ENCODE results near the gene ATP6AP2. TPM values are rescaled to one million over a fixed set of nuclear protein-coding genes. Genes with fewer than 3 reads are reported as not detected.
A peak's percentile ranks its signal among the peaks of the same experiment; 100 is the strongest.

The ATP6AP2 gene
- total and polyA plus RNA-seq, 2 of the 8 experiments (the other 6 are each of a cell fraction or from before 2014, with no cell fraction given) = 66.0 to 86.2 TPM

DNA sequence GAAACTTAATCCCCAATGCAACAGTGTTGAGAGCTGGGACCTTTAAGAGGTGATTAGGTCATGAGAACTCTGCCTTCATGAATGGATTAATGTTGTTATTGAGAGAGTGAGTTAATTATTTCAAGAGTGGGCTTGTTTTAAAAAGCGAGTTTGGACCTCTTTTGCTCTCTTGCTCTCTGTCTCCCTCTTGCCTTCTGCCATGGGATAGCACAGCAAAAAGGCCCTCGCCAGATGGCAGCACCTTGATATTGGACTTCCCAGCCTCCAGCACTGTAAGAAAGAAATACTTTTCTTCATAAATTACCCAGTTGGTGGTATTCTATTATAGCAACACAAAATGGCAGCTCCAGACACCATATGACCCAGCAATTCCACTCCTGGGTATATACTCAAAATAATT lies 7.0 kb upstream of the ATP6AP2 start:
- no peak overlapping the region for H3K27ac ChIP-seq (ENCODE audit: low read depth, low read length)
- FAIRE-seq (no peak), DNase-seq (ENCODE audit: low read depth in 1 of 2, low spot score in 2 of 2) (peak; percentile 1 to 46)
- CTCF ChIA-PET (ENCODE audit: partially characterized antibody) = interaction anchor here (0.7 to 1.9 kb wide), 6 partner anchors 9 to 1930 kb away, joined by 3 to 7 read pairs (median 4); no protein-coding TSS in a partner anchor
- H3K4me2 ChIP-seq (ENCODE audit: insufficient read depth in 1 of 2, low read depth in 2 of 2, low read length in 2 of 2) = no peak overlapping the region
- no peak overlapping the region for H3K9ac ChIP-seq (replicated peaks in 1 of 4; ENCODE audit: extremely low read depth in 1 of 4, low read depth in 3 of 4, low read length in 3 of 4)
- 35% methylated on average over 2 of the region's 2 CpGs; no CpG with 5 or more reads in 1 of the 2 experiments for WGBS, 2 experiments (ENCODE audit: extremely low coverage in 1 of 2, insufficient coverage in 1 of 2, insufficient read length in 1 of 2, insufficient replicate concordance in 2 of 2, low coverage in 1 of 2, low lambda C conversion rate in 2 of 2, missing lambda C conversion rate in 1 of 2)
- no peak overlapping the region for H2BK15ac ChIP-seq (ENCODE audit: low read length)
- no peak overlapping the region for H2AK5ac ChIP-seq (ENCODE audit: low read depth, low read length)
- H3K23ac ChIP-seq (ENCODE audit: insufficient read length) = no peak overlapping the region
- H2BK5ac ChIP-seq (ENCODE audit: low read depth, low read length) = no peak overlapping the region
- POLR2A ChIA-PET (ENCODE audit: partially characterized antibody) = no interaction called here
- no peaks in the 10 kb centered on the region for H3K4me1 ChIP-seq (replicated peaks in 1 of 4; ENCODE audit: control insufficient read depth in 3 of 4, insufficient read depth in 4 of 4, low read length in 3 of 4)
- H3K18ac ChIP-seq (ENCODE audit: extremely low read depth, low read length) = no peak overlapping the region
- H2AFZ ChIP-seq (ENCODE audit: low read length) = no peak overlapping the region
- H4K91ac ChIP-seq (replicated peaks; ENCODE audit: insufficient read length, low read length) = no peak overlapping the region
- no peaks in the 10 kb centered on the region for H3K27me3 ChIP-seq (replicated peaks in 1 of 4; ENCODE audit: control insufficient read depth in 3 of 4, extremely low read depth in 1 of 4, insufficient read depth in 3 of 4, low read length in 3 of 4)
- no peaks in the 10 kb centered on the region for H3K36me3 ChIP-seq (ENCODE audit: control insufficient read depth in 2 of 4, insufficient read depth in 4 of 4, low read length in 3 of 4)
- no peak overlapping the region for H3K14ac ChIP-seq (ENCODE audit: insufficient read length)
- H3K79me2 ChIP-seq (ENCODE audit: control insufficient read depth in 1 of 2, insufficient read depth in 2 of 2, low read length in 2 of 2) = no peaks in the 10 kb centered on the region
- H2BK20ac ChIP-seq (ENCODE audit: low read length) = no peak overlapping the region
- no peaks in the 10 kb centered on the region for H4K20me1 ChIP-seq (replicated peaks in 1 of 2; ENCODE audit: control insufficient read depth in 1 of 2, insufficient read depth in 2 of 2, low read length in 2 of 2)
- H3K56ac ChIP-seq (replicated peaks; ENCODE audit: insufficient read length, low read depth, low read length) = no peak overlapping the region
- no peaks in the 10 kb centered on the region for H3K23me2 ChIP-seq (ENCODE audit: low read depth, low read length)
- no peak overlapping the region for H2BK12ac ChIP-seq (ENCODE audit: low read depth, low read length)
- no peaks in the 10 kb centered on the region for H3K9me3 ChIP-seq (ENCODE audit: insufficient read depth in 2 of 2, low read depth in 1 of 2, low read length in 1 of 2)
- H3K4me3 ChIP-seq (ENCODE audit: extremely low read depth in 1 of 4, insufficient read depth in 2 of 4, low read depth in 3 of 4, low read length in 4 of 4) = no peak overlapping the region
- no peak overlapping the region for H3K4ac ChIP-seq (replicated peaks; ENCODE audit: insufficient read length, low read depth, low read length)
- TF ChIP-seq NRF1 (IDR thresholded peaks at IDR 0.05; ENCODE audit: low read depth, low read length) (no peak), RAD21 (IDR thresholded peaks at IDR 0.05 in 1 of 2, conservative IDR thresholded peaks at IDR 0.05 in 1 of 2; ENCODE audit: low read depth in 2 of 2, low read length in 2 of 2) (peak; percentile 38 to 47)
- TF ChIP-seq, protein P1, sequence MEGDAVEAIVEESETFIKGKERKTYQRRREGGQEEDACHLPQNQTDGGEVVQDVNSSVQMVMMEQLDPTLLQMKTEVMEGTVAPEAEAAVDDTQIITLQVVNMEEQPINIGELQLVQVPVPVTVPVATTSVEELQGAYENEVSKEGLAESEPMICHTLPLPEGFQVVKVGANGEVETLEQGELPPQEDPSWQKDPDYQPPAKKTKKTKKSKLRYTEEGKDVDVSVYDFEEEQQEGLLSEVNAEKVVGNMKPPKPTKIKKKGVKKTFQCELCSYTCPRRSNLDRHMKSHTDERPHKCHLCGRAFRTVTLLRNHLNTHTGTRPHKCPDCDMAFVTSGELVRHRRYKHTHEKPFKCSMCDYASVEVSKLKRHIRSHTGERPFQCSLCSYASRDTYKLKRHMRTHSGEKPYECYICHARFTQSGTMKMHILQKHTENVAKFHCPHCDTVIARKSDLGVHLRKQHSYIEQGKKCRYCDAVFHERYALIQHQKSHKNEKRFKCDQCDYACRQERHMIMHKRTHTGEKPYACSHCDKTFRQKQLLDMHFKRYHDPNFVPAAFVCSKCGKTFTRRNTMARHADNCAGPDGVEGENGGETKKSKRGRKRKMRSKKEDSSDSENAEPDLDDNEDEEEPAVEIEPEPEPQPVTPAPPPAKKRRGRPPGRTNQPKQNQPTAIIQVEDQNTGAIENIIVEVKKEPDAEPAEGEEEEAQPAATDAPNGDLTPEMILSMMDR (IDR thresholded peaks at IDR 0.05; ENCODE audit: control extremely low read depth in 1 of 3, insufficient read depth in 1 of 3, low read depth in 1 of 3, low read length in 3 of 3) = peak; percentile 56 to 93 (median 65)
- no peak overlapping the region for H4K8ac ChIP-seq (ENCODE audit: extremely low read depth, insufficient read depth, low read length)
- no peak overlapping the region for H4K5ac ChIP-seq (ENCODE audit: insufficient read length, low read depth, low read length)
- H2BK120ac ChIP-seq (replicated peaks; ENCODE audit: low read depth, low read length) = no peak overlapping the region
- no peaks in the 10 kb centered on the region for H3K79me1 ChIP-seq (ENCODE audit: low read depth, low read length)
